ENCODE data around the gene DGKH. TPM values are rescaled to one million over a fixed set of nuclear protein-coding genes. Genes with fewer than 3 reads are reported as not detected.

DGKH gene
- total and polyA plus RNA-seq, 4 donors = 0.88 to 32.8 (median 16.4) TPM

DNA sequence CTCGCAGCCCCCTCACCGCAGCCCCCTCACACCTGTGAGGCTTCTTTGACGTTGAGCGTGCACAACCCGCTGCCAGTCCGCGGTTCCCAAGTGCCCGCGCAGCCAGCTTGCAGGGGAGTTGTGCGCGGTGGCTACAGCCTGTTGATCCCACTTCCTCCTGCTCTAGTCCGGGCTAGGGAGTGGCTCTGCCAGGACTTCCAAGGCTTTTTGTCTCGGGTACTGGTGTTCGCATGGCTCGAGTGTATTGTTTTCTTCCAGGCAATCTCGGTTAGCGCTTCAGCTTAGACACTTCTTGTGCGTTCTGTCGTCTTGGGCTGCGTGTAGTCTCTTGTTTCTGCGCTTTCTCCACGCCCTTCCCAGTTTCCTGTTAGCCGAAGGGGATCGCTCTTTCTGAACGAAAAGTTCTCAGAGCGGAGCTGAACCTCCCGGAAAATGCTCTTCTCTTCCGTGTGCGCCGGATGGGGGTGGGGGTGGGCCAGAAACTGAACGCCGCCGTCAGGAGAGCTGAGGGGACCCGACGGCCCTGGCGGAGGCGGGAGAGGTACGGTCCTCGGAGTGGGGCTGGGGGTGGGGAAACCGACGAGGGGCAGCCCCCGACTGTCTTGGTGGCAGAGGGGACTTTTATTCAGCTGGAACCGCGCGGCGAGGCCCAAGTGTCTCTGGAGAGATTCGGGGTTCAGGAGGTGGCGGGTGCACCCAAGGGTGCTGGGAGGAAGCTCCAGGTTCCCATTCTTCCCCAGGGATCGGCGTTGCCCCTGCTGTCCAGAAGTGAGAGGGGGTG, 697 bp upstream of the DGKH start:
- H3K27me3 ChIP-seq (ENCODE audit: control insufficient read depth in 1 of 2, insufficient read depth in 2 of 2, low read length in 1 of 2) = no peaks in the 10 kb centered on the region
- intact Hi-C loops (cut with DNase I) = loop anchor here in 1 of 2 donors (5.0 to 10.0 kb wide), 3 partner anchors 60 to 383 kb away; no protein-coding TSS in a partner anchor
- H3K4me1 ChIP-seq (ENCODE audit: control insufficient read depth in 1 of 2, insufficient read depth in 2 of 2, low read length in 2 of 2) = no peaks in the 10 kb centered on the region
- no peaks in the 10 kb centered on the region for H3K9me3 ChIP-seq (ENCODE audit: control insufficient read depth, low read length)
- peak in 1 of 2 donors; percentile 51 for DNase-seq
- peak; percentile 63 for ATAC-seq (ENCODE audit: low FRiP score)
- H3K27ac ChIP-seq (ENCODE audit: low read depth in 1 of 2, low read length in 2 of 2) = peak overlapping the region; percentile 5 to 52
- WGBS, 2 donors = 0 to 1% methylated on average over 50 of the region's 50 CpGs
- peak overlapping the region; percentile 55 to 98 for H3K4me3 ChIP-seq (ENCODE audit: low read length in 2 of 2)
- no peaks in the 10 kb centered on the region for H3K36me3 ChIP-seq (ENCODE audit: control insufficient read depth in 1 of 2, insufficient read depth in 2 of 2, low read length in 1 of 2)

DNA sequence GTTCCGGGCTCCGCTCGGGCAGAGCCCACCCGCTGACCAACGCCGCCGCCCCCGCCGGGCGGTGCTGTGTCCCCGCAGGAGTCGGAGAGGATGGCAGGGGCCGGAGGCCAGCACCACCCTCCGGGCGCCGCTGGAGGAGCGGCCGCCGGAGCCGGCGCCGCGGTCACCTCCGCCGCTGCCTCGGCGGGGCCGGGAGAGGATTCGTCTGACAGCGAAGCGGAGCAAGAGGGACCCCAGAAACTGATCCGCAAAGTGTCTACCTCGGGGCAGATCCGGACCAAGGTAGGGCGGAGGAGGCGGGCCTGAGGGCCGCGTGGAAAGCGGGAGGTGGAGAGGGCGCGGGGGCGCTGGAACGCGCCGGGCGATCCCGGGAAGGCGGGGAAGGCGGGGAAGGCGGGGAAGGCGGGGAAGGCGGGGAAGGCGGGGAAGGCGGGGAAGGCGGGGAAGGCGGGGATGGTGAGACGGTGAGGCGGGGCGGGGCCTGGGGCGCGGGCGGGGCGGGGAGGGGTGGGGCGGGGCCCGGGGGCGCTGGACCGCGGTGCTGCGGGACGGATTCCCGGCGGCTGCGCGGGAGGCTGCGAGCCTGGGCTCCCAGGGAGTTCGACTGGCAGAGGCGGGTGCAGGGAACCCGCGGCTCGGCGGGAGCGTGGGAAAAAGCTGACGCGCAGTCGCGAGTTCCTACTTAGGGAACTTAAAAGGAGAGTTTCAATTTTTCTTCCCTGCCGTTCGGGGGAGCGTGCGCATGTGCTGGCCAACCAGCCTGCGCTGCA, 421 bp downstream of the DGKH start:
- intact Hi-C loops (cut with DNase I) = loop anchor here in 1 of 2 donors (5.0 to 10.0 kb wide), 3 partner anchors 58 to 384 kb away; no protein-coding TSS in a partner anchor
- no peaks in the 10 kb centered on the region for H3K4me1 ChIP-seq (ENCODE audit: control insufficient read depth in 1 of 2, insufficient read depth in 2 of 2, low read length in 2 of 2)
- 1% methylated on average over 47 to 89 of the region's 91 CpGs for WGBS, 2 donors
- no peaks in the 10 kb centered on the region for H3K9me3 ChIP-seq (ENCODE audit: control insufficient read depth, low read length)
- H3K27ac ChIP-seq (ENCODE audit: low read depth in 1 of 2, low read length in 2 of 2) = peak overlapping the region; percentile 5 to 52
- DNase-seq (peak; percentile 88 to 94), ATAC-seq (ENCODE audit: low FRiP score) (peak; percentile 89)
- H3K27me3 ChIP-seq (ENCODE audit: control insufficient read depth in 1 of 2, insufficient read depth in 2 of 2, low read length in 1 of 2) = no peaks in the 10 kb centered on the region
- peak overlapping the region; percentile 55 to 98 for H3K4me3 ChIP-seq (ENCODE audit: low read length in 2 of 2)
- no peaks in the 10 kb centered on the region for H3K36me3 ChIP-seq (ENCODE audit: control insufficient read depth in 1 of 2, insufficient read depth in 2 of 2, low read length in 1 of 2)

DNA sequence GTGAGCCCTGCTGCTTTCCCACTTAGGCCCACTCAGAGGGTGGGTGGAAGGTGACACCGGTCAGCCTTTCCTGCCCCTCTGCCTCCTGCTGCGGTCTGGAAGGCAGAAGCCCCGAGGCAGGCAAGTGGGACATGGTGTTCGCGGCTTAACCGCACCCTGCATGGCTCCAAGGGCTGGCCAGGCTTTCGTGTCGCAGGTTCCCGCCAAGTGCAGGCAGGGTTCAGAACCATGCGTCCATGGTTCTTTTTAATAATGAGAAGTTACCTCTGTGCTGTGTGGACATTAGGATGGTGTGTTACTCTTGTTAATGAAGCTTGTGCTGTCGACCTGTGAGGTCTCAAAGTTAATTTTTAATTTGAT, 986 bp downstream of the DGKH start:
- DNase-seq (no peak), ATAC-seq (ENCODE audit: low FRiP score) (no peak)
- Histone ChIP-seq H3K9me3 (ENCODE audit: control insufficient read depth, low read length) (no peaks in the 10 kb centered on the region), H3K4me1 (ENCODE audit: control insufficient read depth in 1 of 2, insufficient read depth in 2 of 2, low read length in 2 of 2) (no peaks in the 10 kb centered on the region), H3K27me3 (ENCODE audit: control insufficient read depth in 1 of 2, insufficient read depth in 2 of 2, low read length in 1 of 2) (no peaks in the 10 kb centered on the region), H3K27ac (ENCODE audit: low read depth in 1 of 2, low read length in 2 of 2) (peak overlapping the region in 1 of 2 donors; percentile 36), H3K36me3 (ENCODE audit: control insufficient read depth in 1 of 2, insufficient read depth in 2 of 2, low read length in 1 of 2) (no peaks in the 10 kb centered on the region), H3K4me3 (ENCODE audit: low read length in 2 of 2) (peak overlapping the region; percentile 7 to 98)
- 1% methylated on average over 11 of the region's 11 CpGs for WGBS, 2 donors
- intact Hi-C loops (cut with DNase I) = loop anchor here in 1 of 2 donors (5.0 to 10.0 kb wide), 3 partner anchors 58 to 385 kb away; no protein-coding TSS in a partner anchor

DNA sequence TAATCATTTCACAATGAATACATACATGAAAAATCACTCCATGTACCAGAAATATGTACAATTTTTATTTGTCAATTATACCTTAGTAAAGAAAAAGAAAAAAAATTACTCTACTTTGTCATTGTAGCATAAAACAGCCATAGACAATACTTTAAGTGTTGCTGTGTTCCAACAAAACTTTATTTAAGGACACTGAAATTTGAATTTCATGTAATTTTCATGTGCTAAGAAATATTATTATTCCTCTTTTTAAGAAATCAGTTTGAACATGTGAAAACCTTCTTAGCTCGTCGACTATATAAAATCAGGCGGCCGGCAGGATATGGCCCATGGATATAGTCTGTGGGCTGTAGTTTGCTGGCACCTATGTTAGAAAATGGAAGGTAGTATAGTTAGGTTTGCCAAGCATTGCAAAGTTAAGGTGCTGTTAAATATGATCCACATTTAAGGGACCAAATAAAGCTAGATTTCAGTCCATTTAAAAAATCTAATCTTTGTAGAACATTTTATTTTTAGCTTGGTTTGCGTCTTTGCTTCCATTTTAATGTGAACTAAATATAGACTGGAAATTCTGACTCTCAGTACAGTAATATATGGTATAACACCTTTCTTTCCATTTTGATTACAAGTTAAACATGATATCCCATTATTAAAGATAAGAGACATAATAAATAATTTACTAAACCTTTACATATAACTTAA, 6.5 kb downstream of the DGKH start:
- intact Hi-C loops (cut with DNase I) = no loop called here
- no peaks in the 10 kb centered on the region for H3K4me1 ChIP-seq (ENCODE audit: control insufficient read depth in 1 of 2, insufficient read depth in 2 of 2, low read length in 2 of 2)
- DNase-seq = no peak
- WGBS, 2 donors = 22 to 24% methylated on average over 5 of the region's 5 CpGs
- peaks cover 2% of the 10 kb centered on the region for H3K9me3 ChIP-seq (ENCODE audit: control insufficient read depth, low read length)
- ATAC-seq (ENCODE audit: low FRiP score) = no peak
- no peak overlapping the region for H3K4me3 ChIP-seq (ENCODE audit: low read length in 2 of 2)
- H3K36me3 ChIP-seq (ENCODE audit: control insufficient read depth in 1 of 2, insufficient read depth in 2 of 2, low read length in 1 of 2) = peaks cover 0 to 3% of the 10 kb centered on the region in 2 donors
- no peak overlapping the region for H3K27ac ChIP-seq (ENCODE audit: low read depth in 1 of 2, low read length in 2 of 2)
- H3K27me3 ChIP-seq (ENCODE audit: control insufficient read depth in 1 of 2, insufficient read depth in 2 of 2, low read length in 1 of 2) = no peaks in the 10 kb centered on the region

DNA sequence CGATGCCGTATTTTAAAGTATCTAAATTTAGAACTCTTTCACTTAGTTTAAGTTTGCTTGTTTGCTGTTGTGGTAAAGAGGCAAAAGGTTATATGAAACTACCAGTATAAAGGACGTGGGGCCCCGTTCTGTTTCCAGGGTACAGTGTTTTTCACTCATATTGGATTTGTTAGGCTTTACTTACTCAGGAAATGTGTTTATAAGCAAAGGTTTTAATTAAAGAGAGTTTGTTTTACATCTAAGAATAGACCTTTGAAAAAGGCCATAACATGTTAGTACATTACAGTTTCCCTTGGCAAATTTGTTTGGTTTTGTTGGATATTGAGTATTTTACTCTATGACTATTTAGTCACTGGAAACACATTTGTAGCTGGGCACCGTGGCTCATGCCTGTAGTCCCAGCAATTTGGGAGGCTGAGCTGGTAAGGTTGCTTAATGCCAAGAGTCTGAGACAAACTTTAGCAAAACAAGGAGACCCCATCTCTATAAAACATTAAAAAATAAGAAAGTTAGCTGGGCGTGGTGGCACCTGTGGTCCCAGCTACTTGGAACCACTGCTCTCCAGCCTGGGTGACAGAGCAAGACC, 7.1 kb downstream of the DGKH start:
- Histone ChIP-seq H3K4me3 (ENCODE audit: low read length in 2 of 2) (peak overlapping the region in 1 of 2 donors; percentile 48), H3K27ac (ENCODE audit: low read depth in 1 of 2, low read length in 2 of 2) (no peak overlapping the region)
- no peak for ATAC-seq (ENCODE audit: low FRiP score)

DNA sequence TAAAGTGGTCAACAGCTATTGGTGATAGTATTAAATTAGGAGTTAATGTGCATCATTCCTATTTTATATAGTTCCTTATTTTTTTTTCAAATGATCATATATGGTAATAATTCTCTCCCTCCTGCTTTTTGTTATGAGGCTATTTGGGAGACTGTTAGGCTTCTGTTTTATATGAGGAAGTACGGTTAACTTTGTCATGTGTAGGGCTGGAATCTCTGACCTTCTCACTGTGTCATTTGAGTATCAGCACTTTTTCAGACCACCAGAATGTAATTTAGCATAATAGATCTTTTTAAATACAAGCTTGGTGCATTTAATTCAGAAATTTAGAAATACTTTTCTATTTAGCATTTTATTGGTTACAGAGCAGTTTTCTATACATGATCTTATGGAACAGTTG, 7.7 kb downstream of the DGKH start:
- no peak overlapping the region for H3K4me3 ChIP-seq (ENCODE audit: low read length in 2 of 2)
- no peaks in the 10 kb centered on the region for H3K4me1 ChIP-seq (ENCODE audit: control insufficient read depth in 1 of 2, insufficient read depth in 2 of 2, low read length in 2 of 2)
- intact Hi-C loops (cut with DNase I) = no loop called here
- ATAC-seq (ENCODE audit: low FRiP score) = no peak
- peaks cover 2% of the 10 kb centered on the region for H3K9me3 ChIP-seq (ENCODE audit: control insufficient read depth, low read length)
- H3K27ac ChIP-seq (ENCODE audit: low read depth in 1 of 2, low read length in 2 of 2) = no peak overlapping the region
- no peaks in the 10 kb centered on the region for H3K27me3 ChIP-seq (ENCODE audit: control insufficient read depth in 1 of 2, insufficient read depth in 2 of 2, low read length in 1 of 2)
- DNase-seq = no peak
- H3K36me3 ChIP-seq (ENCODE audit: control insufficient read depth in 1 of 2, insufficient read depth in 2 of 2, low read length in 1 of 2) = peaks cover 0 to 3% of the 10 kb centered on the region in 2 donors
- WGBS, 2 donors = 9 to 12% methylated on average over 1 of the region's 1 CpG

More for the DNA sequence above, 7.1 kb downstream of the DGKH start:
- Histone ChIP-seq H3K36me3 (ENCODE audit: control insufficient read depth in 1 of 2, insufficient read depth in 2 of 2, low read length in 1 of 2) (peaks cover 0 to 3% of the 10 kb centered on the region in 2 donors), H3K27me3 (ENCODE audit: control insufficient read depth in 1 of 2, insufficient read depth in 2 of 2, low read length in 1 of 2) (no peaks in the 10 kb centered on the region), H3K4me1 (ENCODE audit: control insufficient read depth in 1 of 2, insufficient read depth in 2 of 2, low read length in 2 of 2) (no peaks in the 10 kb centered on the region), H3K9me3 (ENCODE audit: control insufficient read depth, low read length) (peaks cover 2% of the 10 kb centered on the region)
- intact Hi-C loops (cut with DNase I) = no loop called here
- no peak for DNase-seq
- WGBS, 2 donors = 17 to 21% methylated on average over 6 of the region's 6 CpGs

DNA sequence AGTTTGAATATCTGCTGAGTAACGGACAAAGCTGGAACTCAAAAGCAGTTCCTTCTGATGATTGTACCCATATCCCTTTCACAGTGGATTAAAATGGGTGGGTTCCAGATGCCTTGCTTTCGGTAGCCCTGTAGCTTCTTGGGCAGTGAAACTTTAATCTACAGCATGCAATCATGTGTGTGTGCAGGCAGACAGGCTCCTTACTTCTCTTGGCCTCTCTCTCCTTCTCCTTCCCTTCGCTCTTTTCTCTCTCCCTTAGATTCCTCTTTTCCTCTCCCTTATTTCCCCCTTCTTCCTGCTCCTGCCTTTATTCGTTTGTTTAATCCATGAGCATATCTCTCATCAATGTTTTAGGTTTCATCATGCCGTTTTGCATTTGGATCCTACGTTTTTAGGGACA, 8.1 kb downstream of the DGKH start:
- Histone ChIP-seq H3K27ac (ENCODE audit: low read depth in 1 of 2, low read length in 2 of 2) (no peak overlapping the region), H3K4me3 (ENCODE audit: low read length in 2 of 2) (no peak overlapping the region), H3K27me3 (ENCODE audit: control insufficient read depth in 1 of 2, insufficient read depth in 2 of 2, low read length in 1 of 2) (no peaks in the 10 kb centered on the region), H3K36me3 (ENCODE audit: control insufficient read depth in 1 of 2, insufficient read depth in 2 of 2, low read length in 1 of 2) (peaks cover 0 to 3% of the 10 kb centered on the region in 2 donors), H3K9me3 (ENCODE audit: control insufficient read depth, low read length) (peaks cover 2% of the 10 kb centered on the region), H3K4me1 (ENCODE audit: control insufficient read depth in 1 of 2, insufficient read depth in 2 of 2, low read length in 2 of 2) (no peaks in the 10 kb centered on the region)
- intact Hi-C loops (cut with DNase I) = no loop called here
- no peak for ATAC-seq (ENCODE audit: low FRiP score)
- no peak for DNase-seq
- WGBS, 2 donors = 28 to 34% methylated on average over 6 of the region's 6 CpGs

DNA sequence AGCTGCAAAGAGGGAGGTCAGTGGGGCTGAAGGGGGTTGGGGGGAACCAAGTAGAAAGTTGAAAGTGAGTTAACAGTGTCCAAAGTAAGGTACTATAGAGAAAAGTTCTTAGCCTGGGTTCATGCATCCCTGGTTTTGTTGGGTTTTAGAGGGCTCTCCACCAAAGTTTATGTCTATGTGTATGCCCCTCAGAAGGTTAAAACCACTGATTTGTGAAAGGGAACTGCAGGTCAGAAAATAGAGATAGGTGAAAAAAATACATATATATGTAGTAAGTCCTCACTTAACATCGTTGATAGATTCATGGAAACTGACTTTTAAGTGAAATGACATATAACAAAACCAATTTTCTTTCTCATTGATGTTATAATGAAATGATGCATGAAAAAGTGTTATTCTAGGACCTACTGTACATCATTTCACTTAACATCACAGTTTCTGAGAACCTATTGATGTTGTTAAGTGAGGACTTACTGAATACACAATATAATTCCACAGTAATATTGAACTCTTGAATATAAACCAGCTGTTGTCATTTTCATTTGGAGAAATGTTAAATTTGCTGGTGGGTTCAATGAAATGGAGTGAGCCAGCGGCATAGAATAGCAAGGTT, 9.6 kb downstream of the DGKH start:
- peaks cover 0 to 3% of the 10 kb centered on the region in 2 donors for H3K36me3 ChIP-seq (ENCODE audit: control insufficient read depth in 1 of 2, insufficient read depth in 2 of 2, low read length in 1 of 2)
- 97 to 99% methylated on average over 2 of the region's 2 CpGs for WGBS, 2 donors
- intact Hi-C loops (cut with DNase I) = no loop called here
- H3K4me3 ChIP-seq (ENCODE audit: low read length in 2 of 2) = no peak overlapping the region
- ATAC-seq (ENCODE audit: low FRiP score) (no peak), DNase-seq (no peak)
- no peak overlapping the region for H3K27ac ChIP-seq (ENCODE audit: low read depth in 1 of 2, low read length in 2 of 2)
- peaks cover 2% of the 10 kb centered on the region for H3K9me3 ChIP-seq (ENCODE audit: control insufficient read depth, low read length)
- no peaks in the 10 kb centered on the region for H3K4me1 ChIP-seq (ENCODE audit: control insufficient read depth in 1 of 2, insufficient read depth in 2 of 2, low read length in 2 of 2)
- no peaks in the 10 kb centered on the region for H3K27me3 ChIP-seq (ENCODE audit: control insufficient read depth in 1 of 2, insufficient read depth in 2 of 2, low read length in 1 of 2)
